ENCODE data around the gene RPRD1B.

DNA sequence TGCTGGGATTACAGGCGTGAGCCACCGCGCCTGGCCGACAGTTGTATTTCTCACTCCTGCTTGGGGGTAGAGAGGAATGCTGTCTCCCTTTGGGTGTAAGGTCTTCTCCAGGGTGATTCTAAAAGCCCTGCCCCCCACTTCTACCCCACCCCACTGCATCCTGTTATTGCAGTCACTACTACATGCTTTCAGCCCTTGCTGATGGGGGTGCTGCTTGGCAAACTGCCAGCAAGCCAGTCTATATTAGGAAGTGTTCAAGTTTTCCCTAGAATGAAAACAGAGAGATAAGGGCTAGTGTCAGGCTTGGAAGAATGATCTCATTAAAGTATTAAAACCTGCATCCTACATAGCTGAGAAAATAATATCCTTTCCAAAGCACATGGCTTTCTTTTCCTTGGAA, 31.6 kb upstream of the RPRD1B start:
- TF ChIP-seq, protein P1, sequence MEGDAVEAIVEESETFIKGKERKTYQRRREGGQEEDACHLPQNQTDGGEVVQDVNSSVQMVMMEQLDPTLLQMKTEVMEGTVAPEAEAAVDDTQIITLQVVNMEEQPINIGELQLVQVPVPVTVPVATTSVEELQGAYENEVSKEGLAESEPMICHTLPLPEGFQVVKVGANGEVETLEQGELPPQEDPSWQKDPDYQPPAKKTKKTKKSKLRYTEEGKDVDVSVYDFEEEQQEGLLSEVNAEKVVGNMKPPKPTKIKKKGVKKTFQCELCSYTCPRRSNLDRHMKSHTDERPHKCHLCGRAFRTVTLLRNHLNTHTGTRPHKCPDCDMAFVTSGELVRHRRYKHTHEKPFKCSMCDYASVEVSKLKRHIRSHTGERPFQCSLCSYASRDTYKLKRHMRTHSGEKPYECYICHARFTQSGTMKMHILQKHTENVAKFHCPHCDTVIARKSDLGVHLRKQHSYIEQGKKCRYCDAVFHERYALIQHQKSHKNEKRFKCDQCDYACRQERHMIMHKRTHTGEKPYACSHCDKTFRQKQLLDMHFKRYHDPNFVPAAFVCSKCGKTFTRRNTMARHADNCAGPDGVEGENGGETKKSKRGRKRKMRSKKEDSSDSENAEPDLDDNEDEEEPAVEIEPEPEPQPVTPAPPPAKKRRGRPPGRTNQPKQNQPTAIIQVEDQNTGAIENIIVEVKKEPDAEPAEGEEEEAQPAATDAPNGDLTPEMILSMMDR (IDR thresholded peaks at IDR 0.05; ENCODE audit: low read length): no peak
- no peak for TF ChIP-seq EZH2 (optimal IDR thresholded peaks at IDR 0.05; ENCODE audit: low read depth, low read length)
- no peak for TF ChIP-seq EZH2phosphoT487 (IDR thresholded peaks at IDR 0.05; ENCODE audit: low read length)
